ENCODE data around the gene SMG6.

GRCh38 chr17:2343421-2343820 lies 39.8 kb upstream of the SMG6 start:
- TF ChIP-seq EZH2 (IDR thresholded peaks at IDR 0.05; ENCODE audit: insufficient read depth, poor library complexity, severe bottlenecking) (no peak), EZH2phosphoT487 (IDR thresholded peaks at IDR 0.05; ENCODE audit: insufficient read depth, low read depth) (no peak)
